GM10266 (cell line): ENCODE results near the gene ADRM1.

Experiments used
- DNase-seq: peaks from one replicate; pipeline ENCODE4 v3.0.0; 2012; ENCODE audit errors: extremely low spot score
- TF ChIP-seq, protein P1 (sequence below): IDR thresholded peaks from 2 replicates; pipeline ENCODE4 v1.5.1; 2012; ENCODE audit warnings: mild to moderate bottlenecking, low read depth; ENCODE audit not compliant: control insufficient read depth, insufficient read depth; ENCODE audit errors: missing control alignments

The ADRM1 gene

GRCh38 chr20:62262064-62262463 is 40.7 kb upstream of the ADRM1 start:
- no peak for DNase-seq
- TF ChIP-seq, protein P1, sequence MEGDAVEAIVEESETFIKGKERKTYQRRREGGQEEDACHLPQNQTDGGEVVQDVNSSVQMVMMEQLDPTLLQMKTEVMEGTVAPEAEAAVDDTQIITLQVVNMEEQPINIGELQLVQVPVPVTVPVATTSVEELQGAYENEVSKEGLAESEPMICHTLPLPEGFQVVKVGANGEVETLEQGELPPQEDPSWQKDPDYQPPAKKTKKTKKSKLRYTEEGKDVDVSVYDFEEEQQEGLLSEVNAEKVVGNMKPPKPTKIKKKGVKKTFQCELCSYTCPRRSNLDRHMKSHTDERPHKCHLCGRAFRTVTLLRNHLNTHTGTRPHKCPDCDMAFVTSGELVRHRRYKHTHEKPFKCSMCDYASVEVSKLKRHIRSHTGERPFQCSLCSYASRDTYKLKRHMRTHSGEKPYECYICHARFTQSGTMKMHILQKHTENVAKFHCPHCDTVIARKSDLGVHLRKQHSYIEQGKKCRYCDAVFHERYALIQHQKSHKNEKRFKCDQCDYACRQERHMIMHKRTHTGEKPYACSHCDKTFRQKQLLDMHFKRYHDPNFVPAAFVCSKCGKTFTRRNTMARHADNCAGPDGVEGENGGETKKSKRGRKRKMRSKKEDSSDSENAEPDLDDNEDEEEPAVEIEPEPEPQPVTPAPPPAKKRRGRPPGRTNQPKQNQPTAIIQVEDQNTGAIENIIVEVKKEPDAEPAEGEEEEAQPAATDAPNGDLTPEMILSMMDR, result no peak

GRCh38 chr20:62263396-62263795 is 39.4 kb upstream of the ADRM1 start:
- no peak for DNase-seq
- TF ChIP-seq, protein P1, result no peak

DNA sequence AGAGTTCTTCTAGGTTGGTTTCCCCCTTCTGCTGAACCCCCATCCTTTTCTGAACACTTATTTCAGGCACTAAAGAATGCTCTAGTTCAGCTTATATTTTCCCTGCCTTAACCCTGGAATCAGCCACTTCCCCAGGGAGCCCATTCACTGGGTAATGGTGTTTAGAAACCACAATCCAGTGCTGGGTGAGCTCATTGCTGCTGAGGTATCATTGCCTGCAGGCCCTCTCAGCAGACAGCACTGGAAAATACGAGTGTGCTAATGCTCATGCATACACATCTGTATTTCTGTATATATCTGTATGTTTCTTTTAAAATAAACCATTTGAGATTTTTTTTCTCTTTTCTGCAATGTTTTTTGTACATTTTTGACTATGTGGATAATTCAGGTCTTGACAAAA is 37.4 kb upstream of the ADRM1 start:
- no peak for DNase-seq
- TF ChIP-seq, protein P1, result no peak

DNA sequence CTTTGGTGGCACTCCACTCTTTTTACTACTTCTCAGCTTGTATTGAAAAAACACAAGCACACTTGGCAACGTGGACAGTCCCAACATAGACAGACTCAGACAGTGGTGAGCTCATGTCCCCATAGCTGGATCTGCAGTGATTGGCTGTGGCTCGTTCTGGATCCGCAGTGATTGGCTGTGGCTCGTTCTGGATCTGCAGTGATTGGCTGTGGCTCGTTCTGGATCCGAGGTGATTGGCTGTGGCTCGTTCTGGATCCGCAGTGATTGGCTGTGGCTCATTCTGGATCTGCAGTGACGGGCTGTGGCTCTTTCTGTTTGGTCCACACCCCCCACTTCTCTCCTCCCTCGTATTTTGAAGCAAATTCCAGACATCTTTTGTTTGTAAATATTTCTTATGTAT is 36.5 kb upstream of the ADRM1 start:
- DNase-seq, result no peak

GRCh38 chr20:62266851-62267250 is 35.9 kb upstream of the ADRM1 start:
- DNase-seq, result no peak
- TF ChIP-seq, protein P1, result no peak

More for the DNA sequence above, 36.5 kb upstream of the ADRM1 start:
- TF ChIP-seq, protein P1, result no peak

DNA sequence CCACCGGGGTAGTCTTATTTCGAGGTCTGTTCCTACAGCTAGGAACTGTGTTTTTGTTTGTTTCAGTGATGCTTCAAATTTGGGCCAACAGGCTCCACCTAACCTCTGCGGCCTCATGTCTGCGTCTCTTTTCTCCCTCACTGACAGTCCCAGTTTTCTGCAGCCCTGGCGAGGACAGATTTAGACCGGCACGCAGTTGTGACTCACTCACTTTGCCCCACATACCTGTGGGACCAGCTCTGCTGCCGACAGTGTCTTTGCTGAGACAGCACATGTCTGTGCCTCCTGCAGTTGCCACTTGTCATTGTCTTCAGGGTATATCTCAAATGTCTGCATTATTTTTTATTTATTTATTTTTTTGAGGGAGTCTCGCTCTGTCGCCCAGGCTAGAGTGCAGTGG is 35.3 kb upstream of the ADRM1 start:
- TF ChIP-seq, protein P1, result no peak
- no peak for DNase-seq

DNA sequence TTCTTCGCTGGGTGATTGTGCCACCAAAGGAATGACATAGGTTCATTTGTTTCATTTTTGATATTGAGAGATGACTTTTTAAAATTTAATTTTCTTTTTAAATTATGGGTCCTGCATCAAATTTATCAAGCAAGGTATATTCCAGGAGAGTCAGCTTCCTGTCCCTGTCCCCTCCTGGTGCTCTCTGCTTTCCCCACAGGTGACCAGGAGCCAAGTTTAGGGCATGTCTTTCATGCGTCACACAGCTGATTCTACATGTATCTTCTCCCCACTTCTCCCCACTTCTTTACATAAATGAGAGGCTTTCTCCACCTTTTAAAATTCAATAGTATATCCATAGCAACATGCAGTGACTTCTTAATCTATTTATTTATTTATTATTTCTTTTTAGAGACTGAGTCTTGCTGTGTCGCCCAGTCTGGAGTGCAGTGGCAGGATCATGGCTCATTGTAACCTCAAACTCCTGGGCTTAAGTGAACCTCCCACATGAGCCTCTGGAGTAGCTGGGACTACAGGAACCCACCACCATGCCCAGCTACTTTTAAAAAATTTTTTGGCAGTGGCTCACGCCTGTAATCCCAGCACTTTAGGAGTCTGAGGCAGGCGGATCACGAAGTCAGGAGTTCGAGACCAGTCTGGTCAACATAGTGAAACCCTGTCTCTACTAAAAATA is 34.4 kb upstream of the ADRM1 start:
- DNase-seq, result no peak
- TF ChIP-seq, protein P1, result no peak
